Stimulated activated naive CD4-positive, alpha-beta T cell (primary cell): ENCODE results near the gene TRIM43B.
"Not testable (repeated sequence)": the region's sequence is repeated elsewhere in the genome, so short reads cannot be mapped to it uniquely, and the experiment has no call there.

ENCODE experiments used
- DNase-seq, 6 experiments: peaks; one replicate each; lab custom pipeline; 2025; lab: John Stamatoyannopoulos, UW

TRIM43B gene

GRCh38 chr2:95484654-95485053 lies at the start of gene TRIM43B:
TSS of gene TRIM43B (minus strand) at chr2:95484754. CDS start at chr2:95482714, 2,040 bp downstream.
- DNase-seq, result not testable (repeated sequence)

- no peak for DNase-seq
Observed at GRCh38 chr2:95531254-95531771, 46.8 kb upstream of the TRIM43B start.

- no peak for DNase-seq
Observed at GRCh38 chr2:95530734-95531133, 46.2 kb upstream of the TRIM43B start.

- DNase-seq, result peak in 5 of 6 experiments; percentile 4 to 45 (median 13)
Observed at GRCh38 chr2:95526360-95527341, 42.1 kb upstream of the TRIM43B start.

- DNase-seq, result no peak
Observed at GRCh38 chr2:95525294-95526035, 40.9 kb upstream of the TRIM43B start.

GRCh38 chr2:95524195-95524594 lies 39.6 kb upstream of the TRIM43B start:
- DNase-seq, result no peak

- no peak for DNase-seq
Observed at GRCh38 chr2:95514718-95515117, 30.2 kb upstream of the TRIM43B start.

- not testable (repeated sequence) for DNase-seq
Observed at GRCh38 chr2:95514226-95514625, 29.7 kb upstream of the TRIM43B start.

GRCh38 chr2:95509408-95509807 lies 24.9 kb upstream of the TRIM43B start:
- DNase-seq, result no peak

- no peak for DNase-seq
Observed at GRCh38 chr2:95505222-95505621, 20.7 kb upstream of the TRIM43B start.

- no peak for DNase-seq
Observed at GRCh38 chr2:95500854-95501253, 16.3 kb upstream of the TRIM43B start.

GRCh38 chr2:95492076-95492475 lies 7.5 kb upstream of the TRIM43B start:
- not testable (repeated sequence) for DNase-seq

GRCh38 chr2:95475025-95475424 lies 9.5 kb downstream of the TRIM43B start:
- DNase-seq, result not testable (repeated sequence)

GRCh38 chr2:95467984-95468383 lies 16.6 kb downstream of the TRIM43B start:
- DNase-seq, result not testable (repeated sequence)

- DNase-seq, result not testable (repeated sequence)
Observed at GRCh38 chr2:95466572-95466971, 18.0 kb downstream of the TRIM43B start.

GRCh38 chr2:95463292-95463691 lies 21.3 kb downstream of the TRIM43B start:
- DNase-seq, result not testable (repeated sequence)

GRCh38 chr2:95445317-95445716 lies 39.2 kb downstream of the TRIM43B start:
- DNase-seq, result not testable (repeated sequence)

GRCh38 chr2:95442474-95443099 lies 42.0 kb downstream of the TRIM43B start:
- DNase-seq, result not testable (repeated sequence)

GRCh38 chr2:95435872-95436209 lies 48.7 kb downstream of the TRIM43B start:
- not testable (repeated sequence) for DNase-seq

- DNase-seq, result not testable (repeated sequence)
Observed at GRCh38 chr2:95435162-95435871, 49.2 kb downstream of the TRIM43B start.

GRCh38 chr2:95434507-95435076 lies 50.0 kb downstream of the TRIM43B start:
- not testable (repeated sequence) for DNase-seq
